SK-N-SH treated with all-trans-retinoic acid at 6 μM for 48 hours (cell line): ENCODE measurements around the gene PTPRD.

Experiments
- ARNTL ChIP-seq: fragments of 450-650 bp; formaldehyde crosslinking; IDR thresholded peaks from 2 replicates; pipeline ENCODE4 v1.5.0; 2020; ENCODE audit warnings: low read depth, mild to moderate bottlenecking, moderate library complexity, borderline replicate concordance
- CSRNP3 ChIP-seq: fragments of 250-450 bp; sonication (Bioruptor Pico); IDR thresholded peaks from 2 replicates; pipeline ENCODE4 v1.5.1; 2021; ENCODE audit warnings: mild to moderate bottlenecking, moderate library complexity
- ISL1 ChIP-seq: fragments of 250-450 bp; sonication (Bioruptor Pico); IDR thresholded peaks from 2 replicates; pipeline ENCODE4 v2.1.2; 2022; ENCODE audit warnings: mild to moderate bottlenecking, moderate library complexity
- TOX ChIP-seq: fragments of 250-450 bp; sonication (Bioruptor Pico); IDR thresholded peaks from 2 replicates; pipeline ENCODE4 v1.8.0; 2021; ENCODE audit warnings: mild to moderate bottlenecking, moderate library complexity, borderline replicate concordance
- ZFP30 ChIP-seq: fragments of 450-650 bp; formaldehyde crosslinking; IDR thresholded peaks from 2 replicates; pipeline ENCODE4 v1.5.0; 2022; ENCODE audit warnings: mild to moderate bottlenecking, moderate library complexity
- TF ChIP-seq, protein P1 (sequence below): fragments of 250-450 bp; sonication (Bioruptor Pico); IDR thresholded peaks from 2 replicates; pipeline ENCODE4 v1.8.0; 2021; ENCODE audit warnings: low read depth, mild to moderate bottlenecking, moderate library complexity, borderline replicate concordance
- TF ChIP-seq, protein P2 (sequence below): fragments of 250-450 bp; sonication (Bioruptor Pico); IDR thresholded peaks from 2 replicates; pipeline ENCODE4 v1.8.0; 2020; ENCODE audit warnings: mild to moderate bottlenecking, moderate library complexity, borderline replicate concordance

- TF ChIP-seq TOX (CRISPR knock-in tag) (no peak), ZFP30 (no peak), ARNTL (CRISPR knock-in tag) (no peak), ISL1 (CRISPR knock-in tag) (no peak), CSRNP3 (CRISPR knock-in tag) (no peak)
- TF ChIP-seq, protein P1, sequence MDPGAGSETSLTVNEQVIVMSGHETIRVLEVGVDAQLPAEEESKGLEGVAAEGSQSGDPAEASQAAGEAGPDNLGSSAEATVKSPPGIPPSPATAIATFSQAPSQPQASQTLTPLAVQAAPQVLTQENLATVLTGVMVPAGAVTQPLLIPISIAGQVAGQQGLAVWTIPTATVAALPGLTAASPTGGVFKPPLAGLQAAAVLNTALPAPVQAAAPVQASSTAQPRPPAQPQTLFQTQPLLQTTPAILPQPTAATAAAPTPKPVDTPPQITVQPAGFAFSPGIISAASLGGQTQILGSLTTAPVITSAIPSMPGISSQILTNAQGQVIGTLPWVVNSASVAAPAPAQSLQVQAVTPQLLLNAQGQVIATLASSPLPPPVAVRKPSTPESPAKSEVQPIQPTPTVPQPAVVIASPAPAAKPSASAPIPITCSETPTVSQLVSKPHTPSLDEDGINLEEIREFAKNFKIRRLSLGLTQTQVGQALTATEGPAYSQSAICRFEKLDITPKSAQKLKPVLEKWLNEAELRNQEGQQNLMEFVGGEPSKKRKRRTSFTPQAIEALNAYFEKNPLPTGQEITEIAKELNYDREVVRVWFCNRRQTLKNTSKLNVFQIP (CRISPR knock-in tag): no peak
- TF ChIP-seq, protein P2, sequence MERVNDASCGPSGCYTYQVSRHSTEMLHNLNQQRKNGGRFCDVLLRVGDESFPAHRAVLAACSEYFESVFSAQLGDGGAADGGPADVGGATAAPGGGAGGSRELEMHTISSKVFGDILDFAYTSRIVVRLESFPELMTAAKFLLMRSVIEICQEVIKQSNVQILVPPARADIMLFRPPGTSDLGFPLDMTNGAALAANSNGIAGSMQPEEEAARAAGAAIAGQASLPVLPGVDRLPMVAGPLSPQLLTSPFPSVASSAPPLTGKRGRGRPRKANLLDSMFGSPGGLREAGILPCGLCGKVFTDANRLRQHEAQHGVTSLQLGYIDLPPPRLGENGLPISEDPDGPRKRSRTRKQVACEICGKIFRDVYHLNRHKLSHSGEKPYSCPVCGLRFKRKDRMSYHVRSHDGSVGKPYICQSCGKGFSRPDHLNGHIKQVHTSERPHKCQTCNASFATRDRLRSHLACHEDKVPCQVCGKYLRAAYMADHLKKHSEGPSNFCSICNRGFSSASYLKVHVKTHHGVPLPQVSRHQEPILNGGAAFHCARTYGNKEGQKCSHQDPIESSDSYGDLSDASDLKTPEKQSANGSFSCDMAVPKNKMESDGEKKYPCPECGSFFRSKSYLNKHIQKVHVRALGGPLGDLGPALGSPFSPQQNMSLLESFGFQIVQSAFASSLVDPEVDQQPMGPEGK (CRISPR knock-in tag): no peak
Observed at GRCh38 chr9:8706531-8706930, 1906.3 kb downstream of the PTPRD start.
